CD4-positive, alpha-beta T cell treated with Interleukin-6 at 100 ng/mL for 8 hours (primary cell): ENCODE results near the gene CCDC102A.

Source experiments
- DNase-seq: peaks from one replicate; pipeline ENCODE4 v3.0.0-alpha.2; 2020; ENCODE audit warnings: mixed read lengths, low spot score

Gene CCDC102A

DNA sequence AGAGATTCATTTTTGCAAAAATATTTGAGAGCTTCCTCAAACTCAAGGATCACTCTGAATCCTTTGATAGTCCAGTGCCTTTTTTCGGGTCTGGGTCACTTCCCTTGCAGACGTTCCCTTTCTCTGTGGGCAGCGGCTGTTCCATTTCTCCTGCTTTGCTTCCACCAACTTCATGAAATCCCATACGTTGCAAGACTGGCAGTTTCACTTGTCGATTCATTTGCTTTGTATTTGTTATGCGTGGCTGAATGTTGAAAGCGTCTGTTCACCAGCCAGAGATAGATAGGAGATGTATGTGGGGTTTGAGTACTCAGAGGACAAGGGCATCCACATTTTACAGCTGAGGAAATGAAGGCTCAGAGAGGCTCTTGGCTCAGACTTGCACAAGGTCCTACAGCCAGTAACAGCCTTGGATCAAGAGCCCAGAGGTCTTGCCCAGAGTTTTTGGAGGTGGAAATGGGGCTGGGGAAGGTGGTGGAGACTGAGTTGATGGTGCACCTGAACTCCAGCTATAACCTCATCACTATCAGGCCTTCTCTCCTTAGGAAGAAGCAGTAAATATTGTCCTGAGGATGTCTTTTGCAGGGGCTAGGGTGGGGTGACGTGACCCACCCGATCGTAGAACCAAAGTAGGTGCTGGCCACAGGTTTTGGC, 1.3 kb upstream of the CCDC102A start:
- DNase-seq, result no peak

- DNase-seq, result no peak
Observed at GRCh38 chr16:57537194-57537505, 779 bp upstream of the CCDC102A start.

- peak; percentile 95 for DNase-seq
Observed at GRCh38 chr16:57535680-57536305, 578 bp downstream of the CCDC102A start.

DNA sequence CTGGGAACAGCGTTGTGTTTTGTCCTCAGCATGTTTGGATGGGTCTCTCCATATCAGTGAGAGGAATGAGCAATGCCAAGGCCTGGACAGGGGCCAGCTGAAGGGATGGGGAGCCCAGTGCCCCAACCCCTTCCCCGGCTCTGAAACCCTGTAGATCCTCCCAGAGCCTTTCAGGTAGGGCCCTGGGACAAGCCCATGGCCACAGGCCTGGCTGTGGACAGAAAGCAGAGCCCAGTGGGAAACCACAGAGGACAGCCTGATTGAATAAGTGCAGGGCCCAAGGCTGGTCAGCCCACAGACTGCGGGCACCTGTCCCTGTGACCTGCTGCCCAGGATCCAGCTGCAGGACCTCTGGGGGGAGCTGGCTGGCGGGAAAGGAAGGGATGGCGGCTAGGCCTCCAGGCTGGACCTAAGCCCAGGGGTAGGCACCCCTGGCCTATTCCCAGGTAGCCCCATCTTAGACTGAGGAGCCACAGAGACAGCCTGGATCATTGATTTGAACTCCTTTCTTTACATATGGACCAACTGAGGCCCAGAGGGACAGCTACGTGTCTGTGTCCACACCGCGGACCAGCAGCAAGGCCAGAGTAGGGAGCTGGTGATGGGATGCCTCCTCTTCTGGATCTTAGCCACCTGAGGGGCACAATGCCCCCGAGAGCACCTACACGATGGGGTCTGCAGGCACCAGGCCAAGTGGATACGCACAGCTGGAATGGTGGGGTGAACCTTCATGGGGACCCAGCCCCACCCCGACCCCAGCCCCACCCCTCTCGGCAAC, 1.3 kb downstream of the CCDC102A start:
- no peak for DNase-seq

DNA sequence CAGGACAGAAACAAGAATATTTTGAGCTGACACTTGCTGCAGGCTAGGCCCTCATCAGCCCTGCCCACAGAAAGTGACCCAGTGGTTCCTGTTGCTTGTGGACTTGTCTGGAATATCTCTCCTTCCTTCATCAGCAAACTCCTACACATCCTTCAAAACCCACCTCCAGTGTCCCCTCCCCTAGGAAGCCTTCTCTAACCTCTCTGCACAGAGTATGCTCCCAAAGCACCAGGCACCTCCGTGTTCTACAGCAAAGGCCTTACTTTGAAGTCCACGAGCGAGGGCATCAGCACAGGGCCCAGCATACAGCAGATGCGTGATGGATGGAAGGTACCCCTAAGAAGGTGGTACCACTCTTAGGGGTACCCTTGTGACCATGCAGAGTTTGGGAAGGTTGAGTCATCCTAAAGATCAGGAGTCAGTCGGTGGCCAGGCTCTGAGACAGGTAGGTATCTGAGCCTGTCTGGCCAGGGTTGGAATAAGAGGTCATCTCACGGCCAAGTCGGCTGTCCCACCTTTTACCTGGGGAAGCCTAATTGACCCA, 2.0 kb downstream of the CCDC102A start:
- DNase-seq, result no peak

DNA sequence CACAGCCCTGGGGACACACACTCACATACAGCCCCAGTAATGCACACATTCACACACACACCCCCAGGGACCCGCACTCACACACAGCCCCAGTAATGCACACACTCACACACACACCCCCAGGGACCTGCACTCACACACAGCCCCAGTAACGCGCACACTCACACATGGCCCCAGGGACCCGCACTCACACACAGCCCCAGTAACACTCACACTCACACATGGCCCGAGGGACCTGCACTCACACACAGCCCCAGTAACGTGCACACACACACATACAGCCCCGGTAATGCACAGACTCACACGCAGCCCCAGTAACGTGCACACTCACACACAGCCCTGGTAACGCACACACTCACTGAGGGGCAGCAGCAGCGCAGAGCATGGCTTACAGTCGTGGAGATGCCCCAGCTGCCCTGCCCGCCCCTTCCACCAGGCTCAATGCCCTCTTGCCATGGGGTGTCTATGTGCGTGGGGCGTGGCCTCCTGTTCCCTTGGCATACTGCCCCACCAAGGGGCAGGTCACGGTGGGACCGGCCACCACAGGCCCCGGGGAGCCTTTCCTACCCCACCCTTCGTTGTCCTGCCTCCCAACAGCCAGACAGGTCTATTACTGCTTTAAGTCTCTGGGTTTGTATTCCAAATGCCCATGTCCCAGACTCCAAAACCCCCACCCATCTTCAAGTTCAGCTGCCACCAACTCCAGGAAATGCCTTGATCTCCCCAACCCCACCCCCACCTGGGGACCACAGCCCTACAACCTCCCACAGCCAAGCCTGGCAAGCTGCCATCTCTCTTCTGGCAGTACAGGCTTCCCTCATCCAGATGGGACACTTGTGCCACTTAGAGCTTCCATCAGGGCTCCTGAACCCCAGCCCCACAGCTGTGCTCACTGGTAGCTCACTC, 2.7 kb downstream of the CCDC102A start:
- DNase-seq, result peak; percentile 42

DNA sequence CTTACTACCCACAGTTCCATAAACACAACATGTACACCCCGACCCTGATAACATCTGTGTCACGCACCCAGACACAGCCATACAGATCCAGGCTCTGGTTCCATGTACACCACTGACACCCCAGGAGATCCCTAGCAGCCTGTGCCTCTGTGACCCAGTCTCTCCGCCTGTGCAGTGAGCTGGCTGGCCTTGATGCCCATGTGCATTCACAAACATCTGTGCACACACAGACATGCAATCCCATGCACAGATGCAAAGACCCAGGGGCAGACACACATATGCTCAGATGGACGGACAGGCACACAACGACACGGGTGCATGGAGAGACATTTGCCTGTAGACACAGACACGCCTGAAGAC, 4.1 kb downstream of the CCDC102A start:
- DNase-seq, result no peak

DNA sequence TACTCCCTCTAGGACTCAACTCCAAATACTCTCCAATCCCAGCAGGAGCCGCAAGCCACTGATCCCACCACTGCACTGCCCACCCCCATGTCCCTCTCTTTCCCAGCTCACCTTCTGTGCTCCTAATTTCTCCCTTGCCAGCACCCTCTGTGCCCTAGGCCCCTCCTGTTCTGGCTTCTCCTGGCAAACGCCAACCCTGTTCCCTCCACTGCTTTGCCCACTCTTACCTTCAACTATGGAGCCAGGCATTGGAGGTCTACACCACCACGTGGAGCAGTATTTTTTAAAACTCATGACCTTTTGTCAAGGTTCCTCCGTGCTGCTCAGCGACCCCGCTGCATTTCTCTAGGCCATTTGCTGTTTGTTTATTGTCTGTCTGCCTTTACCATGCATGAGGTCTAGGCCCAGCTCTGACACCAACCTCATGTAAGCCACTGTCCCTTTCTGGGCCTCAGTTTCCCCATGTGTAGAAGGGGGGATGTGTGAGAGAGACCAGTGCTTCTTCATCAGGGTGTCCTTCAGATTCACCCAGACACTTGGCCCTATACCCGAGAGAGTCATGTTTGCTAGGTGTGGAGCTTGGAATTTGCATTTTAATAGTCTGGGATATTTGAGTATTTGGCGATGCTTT, 4.6 kb downstream of the CCDC102A start:
- DNase-seq, result no peak

GRCh38 chr16:57531253-57531575, 5.2 kb downstream of the CCDC102A start:
- no peak for DNase-seq

DNA sequence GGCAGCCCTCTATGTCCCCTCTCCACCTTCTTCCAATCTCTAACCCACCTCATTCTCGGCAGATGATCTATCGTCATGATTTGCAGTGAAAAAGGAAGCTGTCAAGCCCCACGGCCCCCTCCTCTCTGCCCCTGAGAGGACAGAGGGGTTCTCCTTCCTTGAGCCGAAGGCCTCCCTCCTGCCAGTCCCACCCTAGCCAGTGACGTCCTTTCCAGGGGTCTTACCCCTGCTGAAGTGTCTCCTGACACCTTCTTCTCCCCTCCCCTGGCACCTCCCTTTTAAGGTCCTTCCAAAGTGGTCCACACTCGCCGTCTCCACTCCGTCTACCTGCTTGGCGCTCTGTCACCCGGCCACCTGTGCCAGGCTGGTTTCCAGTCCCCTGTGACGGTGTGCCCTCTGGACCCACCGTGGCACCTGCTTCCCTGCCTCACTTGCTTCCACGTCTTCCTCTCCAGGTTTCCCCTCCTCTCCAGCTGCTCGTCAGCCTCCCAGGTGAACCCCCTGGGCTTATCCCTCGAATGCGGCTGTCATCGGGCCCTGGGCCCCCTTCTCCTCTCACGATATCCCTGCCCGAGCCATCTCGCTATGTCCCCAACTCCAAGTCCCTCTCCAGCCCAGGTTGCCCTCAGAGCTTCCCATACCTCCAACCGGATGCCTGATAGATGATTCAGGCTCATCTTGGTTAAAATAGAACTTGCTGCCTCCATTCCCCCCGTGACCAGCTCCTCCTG, 5.7 kb downstream of the CCDC102A start:
- no peak for DNase-seq

GRCh38 chr16:57530104-57530521, 6.3 kb downstream of the CCDC102A start:
- DNase-seq, result peak; percentile 83

GRCh38 chr16:57529391-57530103, 6.8 kb downstream of the CCDC102A start:
- no peak for DNase-seq

- no peak for DNase-seq
Observed at GRCh38 chr16:57528499-57529390, 7.6 kb downstream of the CCDC102A start.

- DNase-seq, result no peak
Observed at GRCh38 chr16:57527610-57528360, 8.6 kb downstream of the CCDC102A start.

- DNase-seq, result no peak
Observed at GRCh38 chr16:57527027-57527426, 9.3 kb downstream of the CCDC102A start.

- DNase-seq, result no peak
Observed at GRCh38 chr16:57526498-57526897, 9.9 kb downstream of the CCDC102A start.

GRCh38 chr16:57525761-57526160, 10.6 kb downstream of the CCDC102A start:
- no peak for DNase-seq

- DNase-seq, result no peak
Observed at GRCh38 chr16:57522960-57523359, 13.4 kb downstream of the CCDC102A start.
